HEK293T (cell line): ENCODE measurements around the gene TCF25.

Experiments
- CTCF ChIA-PET: fragments of 350-600 bp; formaldehyde crosslinking; extraction: SDS; loops from one replicate; lab custom pipeline; 2021; ENCODE audit warnings: antibody characterized with exemption, inconsistent platforms; lab: Yijun Ruan, JAX
- POLR2A ChIA-PET: fragments of 350-600 bp; formaldehyde crosslinking; extraction: SDS; loops from one replicate; lab custom pipeline; 2020; ENCODE audit warnings: antibody characterized with exemption, inconsistent platforms; lab: Yijun Ruan, JAX
- DNase-seq: peaks from one replicate; pipeline ENCODE4 v3.0.0; 2012; ENCODE audit warnings: mixed read lengths; ENCODE audit errors: extremely low spot score
- ARNT ChIP-seq: fragments of 450-650 bp; IDR thresholded peaks from 2 replicates; pipeline ENCODE4 v1.6.1; 2017; ENCODE audit warnings: mild to moderate bottlenecking
- BHLHE40 ChIP-seq: fragments of 450-650 bp; IDR thresholded peaks from 2 replicates; pipeline ENCODE4 v1.6.1; 2016; ENCODE audit warnings: mild to moderate bottlenecking, moderate library complexity, borderline replicate concordance
- CTBP1 ChIP-seq: fragments of 450-650 bp; IDR thresholded peaks from 2 replicates; pipeline ENCODE4 v1.6.1; 2016; ENCODE audit warnings: borderline replicate concordance
- ELF4 ChIP-seq: fragments of 450-650 bp; IDR thresholded peaks from 2 replicates; pipeline ENCODE4 v1.6.1; 2017; ENCODE audit warnings: antibody characterized with exemption
- FOXA1 ChIP-seq: fragments of 450-650 bp; IDR thresholded peaks from 2 replicates; pipeline ENCODE4 v1.6.1; 2016; ENCODE audit warnings: mild to moderate bottlenecking
- FOXK2 ChIP-seq: fragments of 450-650 bp; IDR thresholded peaks from 2 replicates; pipeline ENCODE4 v1.6.1; 2016; ENCODE audit warnings: mild to moderate bottlenecking
- FOXM1 ChIP-seq: fragments of 450-650 bp; IDR thresholded peaks from 2 replicates; pipeline ENCODE4 v1.6.1; 2017; ENCODE audit warnings: mild to moderate bottlenecking, borderline replicate concordance
- HDGF ChIP-seq: fragments of 450-650 bp; IDR thresholded peaks from 2 replicates; pipeline ENCODE4 v1.6.1; 2017; ENCODE audit warnings: antibody characterized with exemption, borderline replicate concordance
- L3MBTL2 ChIP-seq: fragments of 450-650 bp; conservative IDR thresholded peaks from 2 replicates; pipeline ENCODE4 v1.6.1; 2016; ENCODE audit warnings: mild to moderate bottlenecking
- LEF1 ChIP-seq: fragments of 450-650 bp; IDR thresholded peaks from 2 replicates; pipeline ENCODE4 v1.6.1; 2017; ENCODE audit warnings: mild to moderate bottlenecking, borderline replicate concordance
- NFRKB ChIP-seq: fragments of 450-650 bp; IDR thresholded peaks from 2 replicates; pipeline ENCODE4 v1.6.1; 2016; ENCODE audit warnings: mild to moderate bottlenecking, moderate library complexity
- SP1 ChIP-seq: fragments of 450-650 bp; IDR thresholded peaks from 2 replicates; pipeline ENCODE4 v1.6.1; 2017
- SUZ12 ChIP-seq: fragments of 450-650 bp; IDR thresholded peaks from 2 replicates; pipeline ENCODE4 v1.6.1; 2016; ENCODE audit warnings: mild to moderate bottlenecking
- TARDBP ChIP-seq: fragments of 450-650 bp; IDR thresholded peaks from 2 replicates; pipeline ENCODE4 v1.6.1; 2016
- ZNF384 ChIP-seq: fragments of 450-650 bp; IDR thresholded peaks from 2 replicates; pipeline ENCODE4 v1.6.1; 2016
- TF ChIP-seq, protein P1 (sequence below): fragments of 450-650 bp; IDR thresholded peaks from 2 replicates; pipeline ENCODE4 v1.6.1; 2016

TCF25 gene

DNA sequence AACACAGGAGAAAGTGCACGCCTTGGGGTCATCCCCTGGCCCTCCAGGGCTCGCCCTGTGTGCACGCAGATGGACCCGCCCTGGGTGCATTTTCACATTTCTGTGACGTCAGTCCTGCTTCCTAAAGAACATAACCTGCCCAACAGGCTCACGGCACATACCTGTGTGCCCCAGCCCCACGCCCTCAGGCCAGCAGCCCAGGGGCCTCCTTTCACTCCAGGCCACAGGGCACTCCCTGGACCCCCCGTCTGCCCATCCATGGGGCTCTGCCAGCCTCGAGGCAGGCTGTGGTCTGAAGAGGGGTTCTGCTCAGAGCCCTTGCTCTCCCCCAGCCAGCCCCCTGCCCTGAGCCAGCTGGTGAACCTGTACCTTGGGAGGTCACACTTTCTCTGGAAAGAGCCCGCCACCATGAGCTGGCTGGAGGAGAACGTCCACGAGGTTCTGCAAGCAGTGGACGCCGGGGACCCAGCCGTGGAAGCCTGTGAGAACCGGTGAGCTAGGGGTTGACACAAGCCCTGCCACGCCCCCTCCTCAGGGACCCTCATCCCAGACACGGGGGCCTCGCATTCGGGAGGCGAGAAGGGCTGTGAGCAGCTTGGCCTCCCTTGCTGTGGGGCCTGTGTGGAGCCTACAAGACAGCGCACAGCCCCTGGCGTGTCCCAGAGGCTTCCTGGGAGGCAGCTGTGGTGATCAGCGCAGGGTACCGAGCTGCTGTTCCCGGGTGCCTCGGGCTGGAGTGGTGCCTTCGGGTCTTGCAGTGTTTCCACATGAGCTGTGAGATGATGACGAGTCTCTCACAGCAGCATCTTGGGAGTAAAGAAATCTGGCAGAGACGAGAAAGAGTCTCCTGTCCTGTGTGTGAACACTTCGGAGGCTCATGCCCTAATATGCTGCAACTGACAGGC lies 31.5 kb downstream of the TCF25 start:
- ChIA-PET CTCF (no interaction called here), POLR2A (interaction anchor here (1.1 kb wide), 1 partner anchor 32 kb away, joined by 4 read pairs; the partner anchor contains the start of gene TCF25)
- TF ChIP-seq NFRKB (no peak), LEF1 (no peak), FOXA1 (no peak), ZNF384 (no peak), CTBP1 (no peak), ARNT (no peak), BHLHE40 (no peak), TARDBP (no peak), L3MBTL2 (no peak), ELF4 (no peak), FOXK2 (no peak), SP1 (no peak), HDGF (no peak), SUZ12 (no peak), FOXM1 (no peak)
- TF ChIP-seq, protein P1, sequence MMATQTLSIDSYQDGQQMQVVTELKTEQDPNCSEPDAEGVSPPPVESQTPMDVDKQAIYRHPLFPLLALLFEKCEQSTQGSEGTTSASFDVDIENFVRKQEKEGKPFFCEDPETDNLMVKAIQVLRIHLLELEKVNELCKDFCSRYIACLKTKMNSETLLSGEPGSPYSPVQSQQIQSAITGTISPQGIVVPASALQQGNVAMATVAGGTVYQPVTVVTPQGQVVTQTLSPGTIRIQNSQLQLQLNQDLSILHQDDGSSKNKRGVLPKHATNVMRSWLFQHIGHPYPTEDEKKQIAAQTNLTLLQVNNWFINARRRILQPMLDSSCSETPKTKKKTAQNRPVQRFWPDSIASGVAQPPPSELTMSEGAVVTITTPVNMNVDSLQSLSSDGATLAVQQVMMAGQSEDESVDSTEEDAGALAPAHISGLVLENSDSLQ, result no peak
- DNase-seq, result no peak

GRCh38 chr16:89905511-89906139 lies 32.2 kb downstream of the TCF25 start:
- ChIA-PET POLR2A (no interaction called here), CTCF (no interaction called here)
- no peak for DNase-seq
- TF ChIP-seq FOXA1, result no peak
- TF ChIP-seq ELF4, result no peak
- no peak for TF ChIP-seq LEF1
- TF ChIP-seq, protein P1, result no peak
- no peak for TF ChIP-seq SP1
- no peak for TF ChIP-seq ZNF384
- no peak for TF ChIP-seq FOXK2
- TF ChIP-seq HDGF, result no peak
- no peak for TF ChIP-seq ARNT
- TF ChIP-seq L3MBTL2, result no peak
- TF ChIP-seq SUZ12, result no peak
- TF ChIP-seq NFRKB, result no peak
- no peak for TF ChIP-seq CTBP1
- no peak for TF ChIP-seq TARDBP
- TF ChIP-seq FOXM1, result no peak
- no peak for TF ChIP-seq BHLHE40

DNA sequence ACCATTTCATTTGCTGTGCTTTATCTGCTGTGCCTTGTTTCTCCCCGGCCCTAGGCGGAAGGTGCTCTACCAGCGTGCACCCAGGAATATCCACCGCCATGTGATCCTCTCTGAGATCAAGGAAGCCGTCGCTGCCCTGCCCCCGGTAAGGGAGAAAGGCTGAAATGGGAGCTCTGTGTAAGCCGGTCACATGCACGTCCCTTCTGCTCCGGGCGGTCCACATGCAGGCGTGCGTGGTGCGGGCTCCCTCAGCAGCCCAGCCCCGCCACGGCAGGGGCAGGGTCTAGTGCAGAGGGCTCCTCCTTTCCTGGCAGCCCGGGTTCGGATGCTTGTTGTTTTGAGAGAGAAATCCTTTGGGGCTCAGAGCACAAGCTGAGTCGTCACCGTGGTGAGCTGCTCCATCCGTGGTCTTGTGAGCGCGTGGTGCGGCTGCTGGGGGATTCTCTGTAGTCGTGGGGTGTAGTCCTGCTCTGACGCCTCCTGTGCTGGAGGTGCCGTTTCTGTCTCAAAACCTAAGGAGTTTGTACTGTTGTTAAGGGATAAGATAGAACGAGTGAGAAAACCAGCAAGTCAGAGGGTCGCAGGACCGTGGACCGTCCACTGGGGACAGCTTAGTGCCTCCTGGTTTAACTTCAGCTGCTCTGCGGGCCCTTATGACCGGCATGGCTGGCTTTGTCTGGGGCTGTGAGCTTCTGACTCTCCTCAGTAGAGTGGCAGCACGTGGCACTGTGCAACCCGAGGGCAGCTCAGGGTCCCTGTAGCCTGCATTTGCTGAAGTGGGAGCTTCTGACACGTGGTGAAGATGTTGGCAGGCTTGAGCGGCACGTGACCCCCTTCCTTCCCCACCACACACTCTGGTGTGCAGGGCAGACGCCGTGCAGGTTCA lies 33.0 kb downstream of the TCF25 start:
- no peak for TF ChIP-seq SP1
- no peak for TF ChIP-seq BHLHE40
- no peak for TF ChIP-seq FOXA1
- TF ChIP-seq, protein P1, result no peak
- no peak for TF ChIP-seq L3MBTL2
- TF ChIP-seq SUZ12, result no peak
- TF ChIP-seq NFRKB, result no peak
- TF ChIP-seq CTBP1, result no peak
- TF ChIP-seq FOXK2, result no peak
- no peak for TF ChIP-seq FOXM1
- DNase-seq, result no peak
- ChIA-PET POLR2A (interaction anchor here (2.3 to 3.3 kb wide), 2 partner anchors 12 to 33 kb away, joined by 6 to 14 read pairs; partner anchors contain the start of genes MC1R and TCF25), CTCF (interaction anchor here (0.9 kb wide), 1 partner anchor 18 kb away, joined by 5 read pairs; no protein-coding TSS in a partner anchor)

- DNase-seq, result no peak
- TF ChIP-seq TARDBP, result no peak
- TF ChIP-seq L3MBTL2, result no peak
- TF ChIP-seq SP1, result no peak
- no peak for TF ChIP-seq CTBP1
- no peak for TF ChIP-seq HDGF
- no peak for TF ChIP-seq ZNF384
- TF ChIP-seq, protein P1, result no peak
- no peak for TF ChIP-seq LEF1
- TF ChIP-seq FOXK2, result no peak
- TF ChIP-seq FOXA1, result no peak
- no peak for TF ChIP-seq ARNT
- TF ChIP-seq FOXM1, result no peak
- TF ChIP-seq BHLHE40, result no peak
- TF ChIP-seq NFRKB, result no peak
- TF ChIP-seq ELF4, result no peak
- no peak for TF ChIP-seq SUZ12
- CTCF ChIA-PET, result interaction anchor here (0.9 to 1.8 kb wide), 2 partner anchors 15 to 19 kb away, joined by 5 to 8 read pairs; partner anchors contain the start of gene TUBB3
- POLR2A ChIA-PET, result interaction anchor here (2.3 to 3.3 kb wide), 2 partner anchors 11 to 34 kb away, joined by 6 to 14 read pairs; partner anchors contain the start of genes MC1R and TCF25
Observed at GRCh38 chr16:89907055-89907814, 33.8 kb downstream of the TCF25 start.
